ENCODE measurements around the gene PIGN.
"Not testable (repeated sequence)": the region's sequence is repeated elsewhere in the genome, so short reads cannot be mapped to it uniquely, and the experiment has no call there.

Gene PIGN

DNA sequence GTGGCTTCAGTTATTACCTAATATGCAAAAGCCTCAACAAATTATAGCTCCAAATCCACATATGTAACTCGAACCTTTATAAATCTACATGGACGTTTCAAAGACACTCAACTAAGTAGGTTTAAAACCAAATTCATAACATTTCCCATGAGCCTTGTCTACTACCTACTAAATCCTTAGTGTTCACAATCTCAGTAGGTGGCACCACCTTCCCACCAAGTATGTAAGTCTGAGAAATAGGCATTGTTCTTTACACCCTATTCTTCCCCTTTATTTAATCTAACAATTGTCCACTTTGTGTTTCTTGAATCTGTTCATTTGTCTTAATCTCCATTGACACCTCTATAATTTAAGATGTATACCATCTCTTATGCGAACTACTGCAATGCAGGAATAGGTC, 4.6 kb downstream of the PIGN start:
- no peak for DNase-seq

DNA sequence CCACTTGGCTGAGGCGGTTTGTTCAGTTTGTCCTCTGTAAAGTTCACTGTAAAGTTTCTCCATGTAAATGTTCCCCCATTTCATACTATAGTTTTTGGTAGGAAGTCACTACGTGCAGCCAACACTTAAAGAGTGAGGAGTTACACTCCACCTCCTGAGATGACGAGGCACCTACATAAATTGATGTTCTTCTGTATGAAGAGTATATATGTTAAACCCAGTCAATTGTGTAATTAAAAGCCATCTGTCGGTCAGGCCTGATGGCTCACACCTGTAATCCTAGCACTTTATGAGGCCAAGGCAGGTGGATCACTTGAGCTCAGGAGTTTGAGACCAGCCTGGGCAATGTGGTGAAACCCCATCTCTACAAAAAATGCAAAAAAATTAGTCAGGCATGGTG, 7.6 kb downstream of the PIGN start:
- DNase-seq: no peak

- no peak for DNase-seq
Observed at GRCh38 chr18:62177271-62177670, 9.6 kb downstream of the PIGN start.

- DNase-seq: no peak
Observed at GRCh38 chr18:62175521-62175920, 11.3 kb downstream of the PIGN start.

GRCh38 chr18:62172298-62172697, 14.6 kb downstream of the PIGN start:
- DNase-seq: no peak

GRCh38 chr18:62170857-62171256, 16.0 kb downstream of the PIGN start:
- DNase-seq: no peak

DNA sequence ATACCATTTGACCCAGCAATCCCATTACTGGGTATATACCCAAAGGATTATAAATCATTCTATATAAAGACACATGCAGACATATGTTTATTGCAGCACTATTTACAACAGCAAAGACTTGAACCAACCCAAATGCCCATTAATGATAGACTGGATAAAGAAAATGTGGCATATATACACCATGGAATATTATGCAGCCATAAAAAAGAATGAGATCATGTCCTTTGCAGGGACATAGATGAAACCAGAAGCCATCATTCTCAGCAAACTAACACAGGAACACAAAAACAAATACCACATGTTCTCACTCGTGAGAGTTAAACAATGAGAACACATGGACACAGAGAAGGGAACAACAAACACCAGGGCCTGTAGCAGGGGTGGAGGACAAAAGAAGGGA, 20.3 kb downstream of the PIGN start:
- DNase-seq: not testable (repeated sequence)

GRCh38 chr18:62165583-62165982, 21.3 kb downstream of the PIGN start:
- no peak for DNase-seq

GRCh38 chr18:62164855-62165487, 21.9 kb downstream of the PIGN start:
- DNase-seq: no peak

GRCh38 chr18:62164310-62164709, 22.5 kb downstream of the PIGN start:
- DNase-seq: no peak

DNA sequence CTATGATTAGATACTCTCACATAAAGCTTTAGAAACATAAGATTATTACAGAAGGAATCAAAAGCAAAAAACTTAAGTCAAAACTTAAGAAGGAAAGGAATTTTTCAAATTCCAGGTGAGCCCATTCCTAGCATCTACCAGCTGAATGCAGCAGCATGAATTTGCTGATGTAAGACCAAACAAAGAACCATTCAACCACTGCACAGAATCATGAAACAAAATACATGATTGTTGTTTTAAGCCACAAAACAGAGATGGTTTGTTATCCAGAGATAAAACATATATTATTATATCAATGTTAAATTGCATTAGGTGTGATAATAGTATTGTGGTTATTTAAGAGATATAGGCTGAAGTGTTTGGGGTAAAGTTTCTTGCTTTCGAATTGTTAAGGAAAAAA, 29.0 kb downstream of the PIGN start:
- DNase-seq: no peak

GRCh38 chr18:62152844-62153243, 34.0 kb downstream of the PIGN start:
- no peak for DNase-seq

DNA sequence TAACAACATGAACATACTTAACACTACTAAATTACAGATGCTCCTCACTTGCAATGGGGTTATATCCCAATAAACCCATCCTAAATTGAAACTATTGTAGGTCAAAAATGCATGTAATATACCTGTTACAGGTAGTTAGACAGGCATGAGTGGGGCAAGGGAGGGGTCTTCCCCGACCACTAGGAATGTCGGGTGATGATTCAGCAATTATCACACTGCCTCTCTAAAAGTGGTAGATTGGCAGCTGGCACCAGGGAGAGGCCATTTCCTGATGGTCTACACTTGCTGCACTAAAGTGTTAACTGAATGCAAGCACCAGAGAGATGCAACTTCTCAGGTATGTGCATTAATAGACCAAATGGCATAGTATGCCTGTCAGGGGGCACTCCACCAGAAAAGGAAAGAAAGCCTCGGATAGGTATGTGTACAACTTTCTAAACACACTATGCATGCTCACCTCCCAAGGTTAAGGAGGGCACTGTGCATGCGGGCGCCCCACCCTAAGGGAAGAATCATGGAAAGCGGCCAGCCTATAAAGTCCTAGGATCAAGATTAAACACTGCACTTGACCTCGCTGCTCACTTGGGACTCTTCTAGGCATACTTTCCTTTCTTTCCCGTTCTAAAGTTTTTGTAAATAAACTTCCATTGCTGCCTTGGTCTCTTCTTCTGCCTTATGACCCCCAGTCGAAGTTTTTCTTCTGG, 35.6 kb downstream of the PIGN start:
- no peak for DNase-seq

DNA sequence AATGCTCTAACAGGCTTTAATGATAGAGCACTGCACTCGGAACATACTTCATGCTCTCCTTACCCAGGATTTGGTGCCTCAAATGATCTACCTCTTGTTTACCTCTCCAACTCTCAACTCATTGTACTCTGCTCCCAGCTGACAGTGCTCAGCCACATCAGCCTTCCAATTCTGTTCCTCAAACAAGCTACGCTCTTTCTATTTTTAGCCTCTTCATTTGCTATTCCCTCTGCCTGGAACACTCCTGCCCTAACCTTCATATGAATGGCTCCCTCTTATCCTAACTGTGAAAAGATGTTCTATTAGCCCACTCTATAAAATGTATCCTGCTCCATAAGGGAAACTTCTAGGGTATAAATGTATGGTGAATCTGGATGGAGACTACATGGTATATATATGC, 42.5 kb downstream of the PIGN start:
- no peak for DNase-seq

DNA sequence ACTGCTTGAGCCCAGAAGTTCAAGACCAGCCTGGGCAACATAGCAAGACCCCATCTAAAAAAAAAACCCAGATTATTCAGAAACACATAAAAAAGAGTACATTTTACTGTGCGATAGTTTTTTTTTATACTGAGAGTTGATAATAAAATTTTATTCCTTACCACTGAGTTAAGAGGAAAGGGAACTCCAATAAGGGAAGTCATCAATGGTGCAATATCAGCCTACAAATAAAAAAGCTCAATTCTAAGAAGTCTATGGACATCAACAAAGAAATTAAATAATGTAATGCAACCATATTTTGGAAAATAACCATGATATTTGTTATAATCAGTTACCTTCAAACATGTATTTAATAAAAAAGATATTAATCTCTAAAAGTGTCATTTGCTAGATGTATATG, 46.6 kb downstream of the PIGN start:
- no peak for DNase-seq

GRCh38 chr18:62138461-62139235, 48.2 kb downstream of the PIGN start:
- no peak for DNase-seq

- DNase-seq: peak in 5 of 6 experiments; percentile 4 to 69 (median 46)
Observed at GRCh38 chr18:62131301-62131909, 55.5 kb downstream of the PIGN start.

DNA sequence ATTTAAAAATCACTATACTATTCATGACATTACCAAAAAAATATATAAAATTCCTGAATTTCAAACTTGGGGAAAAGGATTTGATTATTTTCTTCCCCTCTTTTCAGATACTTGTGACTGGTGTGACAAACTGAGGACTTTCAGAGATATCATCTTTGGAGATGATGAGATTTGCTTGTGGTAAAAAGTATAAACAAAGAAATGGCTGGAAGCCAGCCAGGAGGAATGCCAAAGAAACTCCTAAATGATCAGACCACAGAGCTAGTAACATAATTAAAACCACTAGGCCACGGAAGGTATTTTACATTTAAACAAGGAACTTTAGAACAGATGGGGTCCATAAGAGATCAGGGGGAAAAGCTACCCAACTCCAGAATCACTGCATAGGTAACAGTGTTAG, 58.7 kb downstream of the PIGN start:
- no peak for DNase-seq

DNA sequence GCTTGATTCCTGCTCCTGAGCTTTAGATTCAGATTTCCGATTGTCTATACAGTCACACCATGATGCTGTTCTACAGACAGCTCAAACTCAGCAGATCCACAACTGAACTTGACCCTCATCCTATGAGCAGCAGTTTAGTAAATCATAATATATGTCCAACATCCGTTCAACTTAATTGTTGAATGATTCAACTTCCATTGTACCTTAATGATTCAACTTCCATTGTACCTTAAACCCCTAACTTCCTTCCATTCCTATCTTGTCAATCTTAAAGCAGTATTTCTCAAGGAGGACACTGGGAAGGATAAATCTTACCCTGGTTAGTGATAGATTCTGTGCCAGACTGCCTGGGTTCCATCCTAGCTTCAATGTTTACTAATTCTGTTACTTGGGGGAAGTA, 60.1 kb downstream of the PIGN start:
- DNase-seq: no peak

DNA sequence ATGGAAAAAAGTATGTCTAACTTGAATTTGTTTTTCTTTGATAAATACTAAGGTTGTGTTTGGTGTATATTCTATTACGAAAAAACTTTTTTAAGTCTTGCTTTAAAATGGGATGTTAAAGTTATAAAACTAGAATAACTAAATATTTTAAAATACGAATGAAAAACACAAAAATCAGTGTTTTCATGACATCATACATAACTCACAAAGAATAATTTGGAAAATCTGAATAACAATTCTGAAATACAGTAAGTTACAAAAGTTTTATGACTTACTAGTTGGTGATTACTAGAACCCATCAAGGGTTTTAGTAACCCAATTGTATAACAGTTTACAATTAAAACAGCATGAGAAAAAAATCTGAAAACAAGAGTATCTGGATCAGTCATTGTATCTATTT, 61.2 kb downstream of the PIGN start:
- DNase-seq: no peak

DNA sequence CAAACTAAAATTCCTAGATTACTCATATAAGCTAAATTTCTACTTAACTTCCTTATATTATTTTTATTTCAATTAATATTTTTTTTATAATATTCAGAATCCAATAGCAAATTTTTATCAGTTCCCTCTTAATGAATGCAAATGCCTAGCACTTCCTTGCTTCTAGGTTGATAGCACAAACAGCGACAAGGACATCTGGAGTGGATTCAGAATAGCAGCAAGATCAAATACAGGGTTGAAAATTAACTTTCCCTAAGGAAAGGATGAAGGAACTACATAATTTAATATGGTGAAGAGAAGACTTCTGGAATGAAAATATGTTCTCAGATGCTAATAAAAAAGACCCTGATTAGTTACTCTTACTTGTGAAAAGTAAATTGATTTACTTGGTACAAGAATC, 64.5 kb downstream of the PIGN start:
- no peak for DNase-seq

GRCh38 chr18:62119884-62120283, 67.0 kb downstream of the PIGN start:
- no peak for DNase-seq

GRCh38 chr18:62118328-62118727, 68.5 kb downstream of the PIGN start:
- DNase-seq: no peak

- no peak for DNase-seq
Observed at GRCh38 chr18:62109676-62110075, 77.2 kb downstream of the PIGN start.

All from stimulated activated naive CD4-positive, alpha-beta T cell (primary cell).